HG02840 (cell line): ENCODE results near the gene DAB2IP.

Experiments
- ATAC-seq: cut with Tn5 transposase; IDR thresholded peaks from one replicate; pipeline ENCODE4 v1.9.1; 2021; ENCODE audit warnings: mild to moderate bottlenecking, moderate library complexity, moderate number of reproducible peaks; ENCODE audit not compliant: unreplicated experiment, low FRiP score

DAB2IP gene

DNA sequence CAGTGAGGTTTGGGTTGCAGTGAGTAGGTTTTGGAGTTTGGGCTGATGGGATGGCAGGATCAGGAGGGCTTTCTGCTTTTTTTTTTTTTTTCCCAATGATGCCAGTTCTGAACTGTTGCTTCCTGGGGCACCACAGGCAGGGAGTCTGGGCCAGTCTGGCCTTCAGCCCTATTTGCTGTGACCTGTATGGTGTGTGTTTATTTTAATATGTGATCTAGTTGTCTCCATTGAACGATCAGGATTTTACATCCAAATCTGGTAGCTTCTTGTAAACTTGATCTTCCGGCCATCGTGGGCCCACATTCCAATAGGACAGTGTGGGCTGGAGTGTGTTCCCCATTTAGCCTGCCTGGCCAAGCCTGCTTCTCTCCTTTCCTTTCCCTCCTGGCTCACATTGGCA is 25.8 kb upstream of the DAB2IP start:
- no peak for ATAC-seq

DNA sequence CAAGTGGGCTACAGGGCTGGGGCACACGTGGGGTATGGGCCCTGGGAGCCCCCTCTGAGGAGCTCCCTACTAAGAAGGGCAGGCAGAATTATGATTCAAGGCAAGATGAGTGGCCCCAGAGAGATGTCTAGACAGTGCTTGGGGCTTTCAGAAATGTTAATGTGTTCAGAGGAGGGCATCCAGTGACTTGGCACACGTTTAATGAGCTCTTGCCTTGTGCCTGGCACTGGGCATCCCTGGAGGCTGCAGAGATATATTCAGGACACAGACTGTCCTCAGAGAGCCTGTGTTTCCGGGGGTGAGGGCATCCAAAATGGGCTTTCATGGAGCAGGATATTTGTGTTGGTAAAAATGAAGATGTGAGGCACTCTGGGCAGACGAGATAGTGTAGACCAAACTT is 25.4 kb upstream of the DAB2IP start:
- ATAC-seq, result no peak

DNA sequence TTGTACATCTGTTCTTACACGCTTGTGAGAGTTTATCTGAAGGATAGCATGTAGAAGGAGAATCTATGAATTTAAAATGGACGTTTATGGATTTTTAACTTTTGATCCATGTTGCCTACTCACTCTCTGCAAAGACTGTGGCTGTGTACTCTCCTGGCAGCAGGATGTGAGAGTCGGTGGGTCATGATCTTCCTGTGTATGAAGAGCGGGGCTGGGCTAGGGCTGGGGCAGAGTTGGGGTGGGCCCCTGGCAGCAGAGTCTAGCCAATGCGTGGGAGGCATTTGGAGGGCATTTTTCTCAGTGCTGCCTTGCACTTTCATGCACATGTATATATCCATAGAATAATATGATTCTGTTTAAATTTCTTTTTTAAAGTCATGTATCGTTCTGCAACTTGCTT is 24.0 kb upstream of the DAB2IP start:
- ATAC-seq, result no peak

DNA sequence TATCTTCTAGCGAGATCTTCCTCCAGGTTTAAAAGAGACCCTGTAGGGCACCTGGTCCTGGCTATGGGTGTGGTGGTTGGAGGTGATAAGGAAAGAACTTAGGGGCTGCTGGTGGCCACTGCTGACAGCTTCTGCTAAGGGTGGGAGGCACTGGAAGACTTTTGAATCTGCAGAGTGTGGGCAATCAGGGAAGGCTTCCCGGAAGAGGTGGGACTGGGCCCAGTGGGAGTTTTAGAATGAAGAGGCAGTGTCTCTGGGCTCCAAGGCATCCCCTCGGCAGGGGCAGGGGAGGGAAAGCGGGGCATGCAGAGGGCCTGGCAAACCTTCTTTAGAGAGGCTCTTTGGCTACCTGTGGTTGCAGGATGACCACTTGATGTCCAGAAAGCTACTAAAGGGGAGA is 23.0 kb upstream of the DAB2IP start:
- ATAC-seq, result no peak

DNA sequence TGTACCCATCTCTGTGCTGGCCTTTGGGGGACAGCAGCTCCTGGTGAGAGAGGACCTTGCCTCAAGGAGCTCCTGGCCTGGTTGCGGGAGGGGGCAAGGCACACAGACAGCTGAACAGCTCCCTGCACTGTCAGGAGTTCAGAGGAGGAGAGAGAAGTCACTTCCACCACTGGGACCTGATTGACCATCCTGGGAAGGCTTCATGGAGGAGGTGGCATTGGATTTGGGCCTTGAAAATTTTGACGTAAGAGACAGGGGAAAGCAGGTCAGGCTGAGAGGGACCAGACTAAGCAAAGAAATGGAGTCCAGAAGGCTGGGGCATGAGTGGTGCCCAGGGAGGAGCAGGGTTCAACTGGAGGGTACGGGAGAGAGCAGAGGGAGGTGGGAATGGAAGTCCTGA is 20.3 kb upstream of the DAB2IP start:
- no peak for ATAC-seq

DNA sequence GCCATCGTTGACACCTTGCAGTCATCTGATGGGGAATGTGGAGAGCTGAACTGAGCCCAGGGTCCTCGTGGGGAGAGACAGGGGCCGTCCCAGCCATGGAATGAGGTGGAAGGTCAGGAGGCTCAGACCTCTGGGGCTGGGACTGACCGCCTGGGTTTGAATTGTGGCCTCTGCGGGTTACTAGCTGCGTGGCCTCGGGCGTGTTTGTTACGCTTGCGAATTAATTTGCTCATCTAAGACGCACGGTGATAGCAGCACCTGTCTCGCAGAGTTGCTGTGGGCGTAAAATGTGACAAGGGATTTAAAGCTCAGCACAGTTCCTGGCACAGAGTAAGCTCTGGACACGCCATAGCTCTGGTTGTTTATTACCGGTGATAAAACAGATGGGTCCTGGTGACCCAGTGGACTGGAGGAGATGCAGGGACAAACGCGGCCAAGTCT is 19.4 kb upstream of the DAB2IP start:
- no peak for ATAC-seq

DNA sequence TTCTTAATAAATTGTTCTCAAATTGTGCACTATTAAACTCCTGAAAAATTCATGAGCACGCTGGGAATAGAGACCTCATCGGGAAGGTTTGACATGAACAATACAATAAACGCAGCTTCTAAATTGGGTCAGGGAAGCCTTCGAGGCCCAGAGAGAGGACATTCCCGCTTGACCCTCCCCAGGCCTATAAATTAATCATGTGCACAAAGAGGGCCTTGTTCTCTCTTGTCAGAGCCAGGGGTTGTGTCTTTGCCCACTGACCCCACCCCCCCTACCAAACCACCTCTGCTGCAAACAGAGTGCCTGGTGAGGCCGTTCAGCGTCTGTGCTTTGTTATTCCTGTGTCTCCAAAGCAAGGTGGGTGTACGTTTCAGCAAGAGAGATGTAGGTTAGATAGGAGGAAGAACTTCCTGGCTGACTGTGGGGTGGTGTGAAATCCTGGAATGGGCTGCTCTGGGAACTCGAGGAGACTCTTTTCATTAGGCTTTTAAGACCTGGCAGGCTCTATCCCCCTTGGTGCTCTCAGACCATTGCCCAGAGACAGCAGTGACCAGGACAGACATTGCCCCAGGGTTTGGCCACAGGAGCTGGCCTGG is 18.2 kb upstream of the DAB2IP start:
- ATAC-seq, result no peak

DNA sequence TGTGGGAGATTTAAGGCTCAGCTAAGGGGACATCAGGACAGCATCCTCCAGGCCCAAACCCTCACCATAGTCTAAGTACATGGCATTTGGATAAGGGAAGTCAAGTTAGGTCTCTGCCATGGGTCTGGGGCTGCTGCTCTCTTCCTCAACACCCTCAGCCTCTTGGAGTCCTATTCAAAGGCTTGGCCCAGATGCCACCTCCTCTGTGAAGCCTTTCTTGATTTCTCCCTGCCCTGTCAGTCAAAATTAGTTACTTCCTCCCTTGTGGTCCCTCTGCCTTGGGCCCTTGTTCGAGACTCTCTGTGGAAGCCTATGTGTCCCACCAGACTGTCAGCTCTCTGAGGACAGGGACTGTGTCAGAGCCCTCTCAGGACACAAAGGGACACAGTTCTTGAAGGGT is 17.7 kb upstream of the DAB2IP start:
- no peak for ATAC-seq

DNA sequence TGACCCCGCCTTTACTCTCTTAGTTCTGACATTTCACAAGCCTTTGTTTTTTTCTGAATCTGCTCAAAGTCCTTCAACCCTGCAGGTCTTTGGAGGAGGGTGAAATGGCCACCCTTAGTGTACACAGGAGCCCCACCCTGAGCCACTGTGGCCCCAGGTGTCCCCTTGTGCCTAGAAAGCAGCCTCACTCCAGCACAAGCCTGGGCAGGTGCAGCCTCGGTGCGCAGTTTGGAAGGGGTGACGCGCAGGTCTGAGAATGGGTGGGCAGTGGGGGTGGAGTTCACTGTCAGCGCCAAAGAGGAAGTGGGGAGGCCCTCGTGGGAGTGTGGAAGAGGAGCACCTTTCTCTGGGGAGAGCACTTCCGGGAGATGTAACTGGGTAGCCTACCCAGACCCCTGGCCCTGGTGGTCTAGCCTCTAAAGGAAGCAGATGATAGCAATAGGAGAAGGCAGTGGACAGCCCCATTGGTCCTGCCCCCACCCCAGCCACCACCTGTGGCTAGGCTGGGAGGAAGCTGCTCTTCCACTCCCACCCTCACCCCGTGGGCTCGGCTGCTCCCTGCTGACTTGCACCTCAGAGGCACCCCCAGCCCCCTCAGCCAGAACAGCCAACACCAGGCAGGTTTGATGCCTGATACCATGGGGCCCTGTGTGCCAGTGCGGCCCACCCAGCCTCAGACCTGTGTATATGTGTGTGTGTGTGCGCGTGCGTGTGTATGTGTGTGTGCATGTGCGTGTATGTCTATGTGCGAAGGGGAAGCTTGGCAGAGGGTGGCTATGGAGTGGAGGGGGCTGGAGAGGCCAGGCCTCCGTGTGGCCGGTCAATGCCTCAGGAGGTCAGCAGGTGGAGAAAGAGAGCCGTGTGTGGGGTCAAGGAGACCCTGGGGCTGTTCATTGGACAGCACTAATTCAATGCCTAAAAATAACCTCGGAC is 16.8 kb upstream of the DAB2IP start:
- no peak for ATAC-seq

DNA sequence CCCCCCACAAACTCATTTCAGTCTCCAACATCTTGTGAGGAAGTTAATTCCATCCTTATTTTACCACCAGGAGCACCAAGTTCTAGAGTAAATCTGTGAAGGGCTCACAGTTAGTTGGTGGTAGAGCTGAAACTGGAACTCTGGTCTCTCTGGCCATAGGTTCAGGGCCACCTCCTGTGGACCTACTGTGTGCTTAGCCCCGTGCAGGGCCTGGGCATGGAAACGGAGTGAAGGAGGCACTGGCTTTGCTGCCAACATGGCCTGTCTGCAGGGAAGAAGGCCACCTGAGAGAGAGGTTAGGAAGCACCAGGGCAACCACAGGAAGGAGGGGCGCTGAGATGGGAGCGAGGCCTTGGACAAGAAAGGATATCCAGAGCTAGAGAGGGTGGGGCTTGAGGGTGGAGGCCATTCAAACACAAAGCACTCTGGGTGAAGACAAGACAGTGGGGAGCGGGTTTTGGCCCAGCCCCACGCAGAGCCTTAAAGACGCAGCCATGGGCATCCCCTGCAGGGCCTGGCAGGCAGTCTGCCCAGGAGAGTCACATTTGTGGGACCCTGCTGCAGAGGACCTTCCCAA is 16.0 kb upstream of the DAB2IP start:
- no peak for ATAC-seq

DNA sequence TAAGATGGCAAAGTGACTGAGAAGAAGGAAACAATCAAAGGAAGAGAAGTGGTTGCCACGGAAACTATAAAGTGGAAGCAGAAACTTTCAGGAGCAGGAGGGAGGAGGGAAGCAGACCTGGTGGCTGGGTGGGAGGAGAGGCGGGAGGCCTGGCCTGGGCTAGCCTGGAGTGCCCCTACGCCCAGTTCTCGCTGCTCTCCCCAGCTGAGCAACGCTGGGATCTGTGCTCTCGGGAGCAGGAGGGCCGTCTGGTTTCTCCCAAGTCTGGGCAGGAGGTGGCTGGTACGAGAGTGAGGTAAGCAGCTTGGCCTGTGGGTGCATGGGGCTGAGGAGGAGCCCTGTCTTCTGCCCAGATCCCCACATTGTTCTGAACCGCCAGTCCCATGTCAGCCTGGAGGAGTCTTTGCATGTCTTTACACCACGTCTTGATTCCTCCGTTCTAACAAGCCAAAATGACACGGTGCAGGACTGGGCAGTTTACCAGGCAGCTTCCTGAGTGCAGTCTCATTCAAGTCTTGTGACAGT is 15.0 kb upstream of the DAB2IP start:
- no peak for ATAC-seq

DNA sequence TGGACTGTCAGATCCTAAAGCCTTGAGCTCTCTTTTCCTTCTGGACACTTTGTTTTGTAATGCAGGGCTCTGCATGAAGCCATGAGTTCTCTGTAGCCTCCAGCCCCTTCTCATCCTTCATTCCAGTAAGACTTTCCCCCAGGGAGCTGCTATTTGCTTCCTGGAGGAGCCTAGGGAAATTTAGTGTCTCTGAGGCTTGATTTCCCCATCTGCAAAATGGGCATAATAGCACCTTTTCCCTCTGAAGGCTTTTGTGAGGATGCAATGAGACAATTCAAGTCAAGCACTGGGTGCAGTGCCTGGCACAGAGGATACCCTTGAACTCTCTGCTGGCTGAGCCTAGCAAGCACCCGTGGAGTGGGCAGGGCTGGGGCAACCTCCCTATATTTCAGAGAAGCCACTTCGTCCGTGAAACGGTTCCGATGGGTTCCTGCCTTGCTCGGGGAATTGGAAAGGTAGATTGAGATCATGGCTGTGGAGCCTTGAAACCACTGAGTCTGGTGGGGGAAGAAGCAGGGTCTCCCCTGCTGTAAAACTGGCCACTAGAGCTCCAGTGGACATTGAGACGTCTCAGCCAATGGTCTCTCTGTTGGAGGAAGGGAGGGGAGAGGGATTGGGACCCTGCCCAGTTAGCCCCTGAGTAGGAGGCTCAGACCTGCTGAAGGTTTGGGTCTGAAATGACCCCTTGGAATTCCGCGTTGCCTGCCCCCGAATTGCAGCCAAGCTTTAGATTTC is 14.3 kb upstream of the DAB2IP start:
- ATAC-seq, result no peak

DNA sequence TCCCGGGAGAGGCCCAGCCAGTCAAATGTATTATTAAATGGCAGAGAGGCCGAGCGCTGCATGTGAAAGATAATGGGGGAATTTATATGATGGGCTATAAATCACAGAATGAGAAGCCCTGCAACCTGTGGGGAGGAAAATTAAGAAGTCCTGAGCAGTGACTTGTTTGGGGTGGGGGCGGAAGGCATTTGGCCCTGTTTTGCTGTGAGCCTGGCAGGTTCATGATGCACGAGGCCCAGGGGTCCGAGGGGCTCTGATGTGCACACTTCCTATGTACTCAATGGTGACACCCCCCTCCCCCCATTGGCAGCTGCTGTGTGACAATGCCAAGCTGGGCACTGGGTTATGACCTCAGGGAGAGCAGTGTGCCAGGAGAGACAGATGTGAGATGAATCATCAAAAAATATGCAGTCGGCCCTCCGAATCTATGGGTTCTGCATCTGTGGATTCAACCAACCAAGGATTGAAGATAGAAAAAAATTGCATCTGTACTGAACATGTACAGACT is 13.7 kb upstream of the DAB2IP start:
- ATAC-seq, result no peak

DNA sequence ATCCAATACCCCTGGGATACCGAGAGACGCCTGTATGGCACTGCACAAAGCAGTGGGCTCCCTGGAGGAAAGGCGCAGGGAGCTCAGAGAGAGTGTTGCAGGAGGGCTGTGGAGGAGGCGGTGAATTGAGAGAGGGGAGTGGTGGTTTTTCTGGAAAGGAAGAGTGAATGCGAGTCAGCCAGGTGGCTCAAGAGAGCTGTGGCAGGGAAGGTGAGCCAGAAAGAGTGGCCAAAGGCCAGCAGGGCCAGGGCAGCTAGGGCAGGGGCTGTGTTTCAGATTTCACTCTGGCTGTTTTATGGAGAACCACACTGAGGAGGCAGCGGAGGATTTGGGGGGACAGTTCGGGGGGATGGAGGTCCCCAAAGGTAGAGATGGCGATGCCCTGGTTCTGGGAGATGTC is 13.0 kb upstream of the DAB2IP start:
- ATAC-seq, result no peak

DNA sequence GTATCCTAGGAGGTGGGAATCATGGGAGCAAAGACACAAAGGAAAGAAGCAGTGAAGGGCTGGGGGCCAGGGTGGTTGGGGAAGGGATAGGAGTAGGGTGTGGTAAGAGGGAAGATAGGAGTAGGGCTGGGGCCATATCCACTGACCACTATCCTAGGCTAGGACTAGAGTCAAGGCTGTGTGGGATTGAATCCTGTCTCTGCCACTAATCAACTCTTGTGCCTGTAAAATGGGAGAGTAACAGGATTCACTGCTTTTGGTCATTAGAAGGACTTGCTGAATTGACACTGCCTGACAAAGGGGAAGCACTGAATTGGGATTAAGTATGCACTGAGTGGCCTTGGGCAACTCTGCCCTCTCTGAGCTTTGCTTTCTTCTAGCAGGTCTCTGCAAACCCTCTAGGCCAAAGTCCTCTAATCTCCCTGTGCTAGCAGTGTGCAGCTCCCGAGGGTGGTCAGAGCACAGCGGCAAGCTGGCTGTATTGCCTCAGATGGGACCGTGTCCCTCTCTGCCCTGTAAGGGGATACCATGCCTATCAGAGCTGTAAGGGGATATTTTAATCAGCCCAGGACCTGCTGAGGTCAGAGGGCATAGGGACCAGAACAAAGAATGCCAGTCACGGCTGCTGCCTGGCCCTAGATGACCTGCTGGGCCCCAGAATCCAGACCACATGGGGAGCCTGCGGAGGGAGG is 12.4 kb upstream of the DAB2IP start:
- ATAC-seq, result no peak

DNA sequence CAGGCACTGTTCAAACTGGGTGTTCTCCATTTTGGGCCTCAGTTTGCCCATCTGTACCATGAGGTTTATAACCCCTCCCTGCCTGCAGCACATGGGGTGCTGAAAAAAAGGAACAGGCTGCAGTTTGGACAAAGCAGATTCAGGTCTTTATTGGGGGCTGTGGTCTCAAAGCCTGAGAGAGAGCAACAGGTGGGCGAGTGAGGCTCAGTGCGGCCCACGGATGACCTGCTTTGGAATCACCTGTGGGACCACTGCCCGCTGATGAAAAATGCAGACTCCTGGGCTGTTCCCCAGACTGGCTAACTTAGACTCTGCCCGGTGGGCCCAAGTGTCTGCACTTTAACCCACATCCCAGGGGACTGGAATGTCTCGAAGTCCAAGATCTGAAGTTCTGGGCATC is 11.8 kb upstream of the DAB2IP start:
- ATAC-seq, result no peak

DNA sequence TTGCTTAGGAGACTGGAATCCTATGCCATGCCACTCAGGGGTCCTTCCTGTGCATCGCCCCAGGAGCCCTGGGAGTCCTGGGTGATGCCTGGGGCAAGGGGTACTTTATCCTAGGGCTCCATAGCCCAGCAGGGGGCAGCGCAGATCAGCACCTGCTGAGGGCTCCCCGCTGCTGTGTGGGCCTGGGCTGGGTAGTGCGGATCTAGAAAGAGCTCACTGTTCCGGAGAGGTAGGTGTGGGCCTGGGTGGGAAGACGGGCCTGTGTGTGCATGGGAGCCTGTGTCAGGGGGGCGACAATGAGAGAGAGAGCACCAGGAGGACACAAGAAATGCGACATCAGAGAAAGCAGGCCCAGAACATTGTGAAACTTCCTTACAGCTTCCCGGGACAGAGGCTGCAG is 11.4 kb upstream of the DAB2IP start:
- no peak for ATAC-seq

DNA sequence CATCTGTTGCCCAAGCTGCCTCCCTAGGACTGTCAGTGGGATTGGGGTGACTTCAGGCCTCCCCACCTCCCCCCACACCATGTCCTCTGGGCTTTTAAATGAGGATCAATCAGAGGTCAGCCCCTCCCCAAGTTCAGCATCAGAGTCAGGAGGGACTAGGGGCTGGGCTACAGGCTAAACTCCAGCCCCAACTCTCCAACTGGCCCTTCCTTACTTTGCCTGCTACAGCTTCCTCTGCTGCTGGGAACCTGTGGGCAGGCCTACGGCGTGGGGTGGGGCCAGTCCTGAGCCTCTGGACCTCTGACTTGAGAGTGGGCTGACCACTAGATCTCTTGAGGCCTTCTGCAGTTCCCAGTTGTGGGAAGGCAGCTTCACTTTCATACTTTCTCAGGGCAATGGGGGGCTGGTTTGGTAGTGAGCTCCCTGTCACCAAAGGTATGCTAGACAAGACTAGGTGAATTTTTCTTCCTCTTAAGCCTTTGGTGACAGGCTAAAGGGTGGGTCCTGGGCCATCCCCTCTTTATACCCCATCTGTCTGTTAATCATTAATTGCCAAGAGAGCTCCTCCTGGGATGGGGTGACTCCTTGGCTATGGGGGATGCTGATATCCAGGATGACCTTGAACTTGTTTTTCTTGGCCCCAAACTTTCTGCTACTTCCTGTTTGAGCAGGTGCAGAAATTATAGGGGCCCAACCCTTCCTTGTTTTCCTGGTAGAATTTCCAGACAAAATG is 10.8 kb upstream of the DAB2IP start:
- no peak for ATAC-seq

DNA sequence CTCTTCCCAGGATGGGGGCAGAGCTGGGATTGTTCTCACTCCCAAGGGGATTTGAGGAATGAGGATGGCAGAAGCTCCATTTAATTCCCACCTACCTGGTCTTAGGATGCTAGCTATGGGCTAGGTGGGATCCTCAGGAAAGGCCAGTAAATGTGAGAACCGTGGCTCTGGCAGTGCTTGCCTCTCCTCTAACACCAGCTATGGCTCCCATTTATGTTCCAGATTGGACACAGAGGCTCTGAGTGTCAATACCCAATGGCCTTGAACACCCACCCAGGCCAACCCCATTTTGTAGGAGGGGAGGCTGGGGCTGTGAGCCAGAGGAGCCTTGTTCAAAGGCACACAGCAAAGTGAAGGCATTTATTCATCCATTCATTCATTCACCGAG is 10.2 kb upstream of the DAB2IP start:
- ATAC-seq, result no peak
